Stimulated activated CD8-positive, alpha-beta memory T cell treated with anti-CD3 and anti-CD28 coated beads, Interleukin-4, amount 100 ng/mL, for 1 hour (primary cell): Measurements from ENCODE around the gene B9D2.
"Not testable (repeated sequence)": the region's sequence is repeated elsewhere in the genome, so short reads cannot be mapped to it uniquely, and the experiment has no call there.

Experiments used
- DNase-seq, 2 donors: peaks; one replicate each; pipeline ENCODE4 v3.0.0-alpha.2; 2020; ENCODE audit warnings: low read depth in 2 of 2, low spot score in 1 of 2

Gene B9D2, protein sequence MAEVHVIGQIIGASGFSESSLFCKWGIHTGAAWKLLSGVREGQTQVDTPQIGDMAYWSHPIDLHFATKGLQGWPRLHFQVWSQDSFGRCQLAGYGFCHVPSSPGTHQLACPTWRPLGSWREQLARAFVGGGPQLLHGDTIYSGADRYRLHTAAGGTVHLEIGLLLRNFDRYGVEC

DNA sequence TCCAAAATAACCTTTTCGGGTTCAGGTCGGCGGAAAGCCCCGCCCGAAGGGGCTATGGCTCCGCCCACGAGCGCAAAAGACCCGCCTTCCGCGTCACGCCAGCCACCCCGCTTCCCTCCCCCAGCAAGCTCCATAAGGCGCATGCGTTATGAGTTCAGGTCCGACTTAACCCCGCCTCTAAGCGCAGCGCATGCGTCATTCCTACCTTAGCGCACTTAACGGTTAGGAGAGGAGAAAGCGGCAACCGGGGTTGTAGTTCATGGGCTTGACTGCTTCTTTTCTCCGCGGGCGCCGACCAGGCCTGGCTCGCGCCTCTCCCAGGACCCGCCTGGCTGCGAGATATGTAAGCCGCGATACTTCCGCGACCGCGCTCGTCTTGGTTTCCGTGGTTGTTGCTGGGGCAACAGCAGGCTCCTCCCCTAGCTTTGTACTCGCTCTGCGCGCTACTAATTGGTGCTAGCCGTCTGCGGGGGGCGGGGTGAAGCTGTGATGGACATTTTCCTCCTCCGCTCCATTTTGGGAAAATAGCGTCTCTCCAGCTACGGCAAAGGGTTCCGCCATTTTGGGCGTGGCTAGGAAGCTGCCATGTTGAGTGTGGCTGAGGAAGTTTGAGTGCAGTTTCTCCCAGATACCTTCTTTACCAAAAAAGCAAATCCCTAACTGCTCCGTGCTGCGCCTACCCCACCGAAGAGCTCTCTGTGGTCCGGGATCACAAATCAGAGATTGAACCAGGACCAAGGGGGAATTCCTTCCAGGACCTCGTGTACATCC is at the start of gene B9D2:
Gene B9D2 (minus strand): TSS at position 397 of the 771 bp plus-strand sequence. CDS start 630 bp downstream, outside the sequence.
- peak; percentile 95 for DNase-seq

DNA sequence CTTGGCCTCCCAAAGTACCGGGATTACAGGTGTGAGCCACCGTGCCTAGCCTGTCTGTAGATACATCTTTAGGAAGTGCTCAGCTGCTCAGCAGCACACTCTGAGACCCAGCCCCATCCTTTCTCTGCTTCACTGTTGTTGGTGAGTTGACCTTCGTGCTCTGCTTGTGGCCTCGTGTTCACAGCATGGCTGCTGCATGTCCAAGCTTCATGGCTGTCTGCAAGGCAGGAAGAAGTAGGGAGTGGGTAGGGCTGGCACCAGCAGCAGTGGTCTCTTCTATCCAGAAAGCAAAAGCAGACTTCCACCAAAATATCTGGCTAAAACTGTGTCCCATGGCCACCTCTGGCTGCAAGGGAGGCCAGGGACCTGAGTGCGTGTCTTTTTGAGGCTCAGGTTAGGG is 49.0 kb upstream of the B9D2 start:
- no peak for DNase-seq

DNA sequence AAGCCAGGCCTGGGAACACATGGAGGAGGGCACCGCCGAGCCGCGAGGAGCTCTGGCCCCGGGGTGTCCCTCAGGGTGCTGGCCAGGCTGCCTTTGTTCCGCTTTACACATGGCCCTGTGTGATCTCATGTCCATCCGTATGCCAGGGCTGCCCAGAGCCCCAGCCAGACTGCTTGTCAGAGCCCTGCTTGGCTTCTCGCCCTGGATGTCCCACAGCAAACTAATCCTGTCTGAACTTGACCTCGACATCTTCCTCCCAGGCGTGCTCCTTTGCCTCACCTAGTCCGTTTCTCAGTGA is 48.0 kb upstream of the B9D2 start:
- no peak for DNase-seq

- DNase-seq, result no peak
These were observed 47.4 kb upstream of the B9D2 start for GRCh38 chr19:41411100-41411967.

GRCh38 chr19:41410336-41411054 is 46.5 kb upstream of the B9D2 start:
- no peak for DNase-seq

- DNase-seq, result no peak
These were observed 45.3 kb upstream of the B9D2 start for GRCh38 chr19:41409288-41409687.

DNA sequence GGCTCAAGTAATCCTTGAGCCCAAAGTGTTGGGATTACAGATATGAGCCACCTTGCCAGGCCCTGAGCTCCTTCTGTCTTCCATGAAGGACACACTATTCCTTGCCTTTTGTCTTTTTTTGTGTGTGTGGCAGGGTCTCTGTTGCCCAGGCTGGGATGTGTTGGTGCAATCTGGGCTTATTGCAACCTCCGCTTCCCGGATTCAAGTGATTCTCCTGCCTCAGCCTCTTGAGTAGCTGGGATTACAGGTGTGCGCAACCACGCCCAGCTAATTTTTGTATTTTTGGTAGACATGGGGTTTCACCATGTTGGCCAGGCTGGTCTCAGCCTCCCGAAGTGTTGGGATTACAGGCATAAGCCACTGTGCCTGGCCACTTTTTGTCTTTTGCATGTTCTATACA is 44.9 kb upstream of the B9D2 start:
- not testable (repeated sequence) for DNase-seq

- DNase-seq, result no peak
These were observed 44.3 kb upstream of the B9D2 start for GRCh38 chr19:41408256-41408655.

GRCh38 chr19:41407271-41407670 is 43.3 kb upstream of the B9D2 start:
- no peak for DNase-seq

GRCh38 chr19:41405776-41406175 is 41.8 kb upstream of the B9D2 start:
- DNase-seq, result no peak

DNA sequence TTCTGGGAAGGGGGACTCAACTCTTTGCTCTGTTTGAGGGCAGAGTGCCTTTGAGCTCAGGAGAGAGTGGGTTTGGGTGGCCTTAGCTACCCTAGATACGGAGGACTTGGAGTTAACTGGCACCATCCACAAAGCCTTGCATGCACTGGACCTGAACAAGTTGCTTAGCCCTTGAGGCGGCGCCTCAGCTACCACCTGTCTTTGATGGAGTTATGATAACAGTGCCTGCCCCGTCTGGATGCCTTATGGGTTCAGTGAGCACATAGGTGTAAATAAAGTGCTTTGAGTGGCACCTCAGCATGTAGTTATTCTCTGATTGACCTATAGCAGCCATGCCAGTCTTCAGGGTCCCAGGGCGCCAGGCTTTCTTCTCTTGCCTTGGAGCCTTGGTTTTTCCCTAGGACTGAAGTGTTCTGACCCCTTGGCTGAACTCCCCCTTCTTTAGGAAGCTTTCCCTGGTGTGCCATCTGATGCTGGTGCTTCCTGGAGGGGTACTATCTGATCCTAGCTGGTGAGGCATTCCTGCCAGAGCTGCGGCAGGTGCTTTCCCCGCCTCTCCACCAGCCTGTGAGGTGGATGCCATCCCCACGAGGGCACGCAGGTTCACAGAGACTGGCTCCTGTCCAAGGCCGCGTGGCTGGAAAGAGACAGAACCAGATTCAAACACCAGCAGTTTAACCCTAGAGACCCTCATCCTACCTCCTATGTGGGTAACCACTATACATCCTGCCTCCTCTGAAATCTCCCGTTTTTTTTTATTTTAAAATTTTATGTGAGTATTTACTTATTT is 39.4 kb upstream of the B9D2 start:
- DNase-seq, result no peak

DNA sequence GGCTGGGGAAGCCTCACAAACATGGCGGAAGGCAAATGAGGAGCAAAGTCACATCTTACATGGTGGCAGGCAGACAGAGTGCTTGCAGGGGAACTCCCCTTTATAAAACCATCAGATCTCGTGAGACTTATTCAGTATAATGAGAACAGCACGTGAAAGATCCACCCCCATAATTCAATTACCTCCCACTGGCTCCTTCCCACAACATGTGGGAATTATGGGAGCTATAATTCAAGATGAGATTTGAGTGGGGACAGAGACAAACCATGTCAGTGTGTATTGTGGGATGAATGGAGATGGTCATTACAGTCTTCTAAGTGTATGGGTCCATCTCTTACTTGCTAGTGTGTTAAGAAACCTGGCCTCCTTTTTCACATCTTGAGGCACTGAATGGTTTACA is 38.1 kb upstream of the B9D2 start:
- no peak for DNase-seq

GRCh38 chr19:41401483-41401882 is 37.5 kb upstream of the B9D2 start:
- DNase-seq, result no peak

- DNase-seq, result no peak
These were observed 35.6 kb upstream of the B9D2 start for GRCh38 chr19:41399525-41399924.

- no peak for DNase-seq
These were observed 35.1 kb upstream of the B9D2 start for GRCh38 chr19:41399091-41399490.

DNA sequence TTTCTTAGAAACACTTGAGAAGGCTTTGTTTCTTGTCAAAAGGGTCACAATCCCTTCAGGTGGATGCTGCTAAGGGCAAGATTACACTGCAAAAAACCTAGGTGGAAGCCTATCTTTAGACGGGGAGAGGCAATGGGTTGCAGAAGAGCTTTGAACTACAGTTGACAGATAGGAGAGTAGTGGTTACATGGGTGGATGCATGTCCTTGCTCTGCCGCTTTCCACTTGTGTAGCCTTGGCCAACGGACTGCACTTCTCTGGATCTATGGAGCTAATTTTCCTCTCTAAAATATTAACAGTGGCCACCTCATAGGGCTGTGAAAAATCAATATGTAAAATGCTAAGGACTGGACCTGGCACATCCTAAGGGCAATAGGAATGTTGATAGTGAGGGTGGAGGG is 34.6 kb upstream of the B9D2 start:
- DNase-seq, result no peak

GRCh38 chr19:41398050-41398418 is 34.1 kb upstream of the B9D2 start:
- no peak for DNase-seq

- DNase-seq, result peak; percentile 91 to 98
These were observed 33.4 kb upstream of the B9D2 start, which contains the start of the genes BCKDHA and EXOSC5 for GRCh38 chr19:41397086-41398049. BCKDHA (plus strand) TSS chr19:41397818; CDS start chr19:41397828, 10 bp downstream. EXOSC5 (minus strand) TSS chr19:41397359; CDS start chr19:41397328, 31 bp downstream.

DNA sequence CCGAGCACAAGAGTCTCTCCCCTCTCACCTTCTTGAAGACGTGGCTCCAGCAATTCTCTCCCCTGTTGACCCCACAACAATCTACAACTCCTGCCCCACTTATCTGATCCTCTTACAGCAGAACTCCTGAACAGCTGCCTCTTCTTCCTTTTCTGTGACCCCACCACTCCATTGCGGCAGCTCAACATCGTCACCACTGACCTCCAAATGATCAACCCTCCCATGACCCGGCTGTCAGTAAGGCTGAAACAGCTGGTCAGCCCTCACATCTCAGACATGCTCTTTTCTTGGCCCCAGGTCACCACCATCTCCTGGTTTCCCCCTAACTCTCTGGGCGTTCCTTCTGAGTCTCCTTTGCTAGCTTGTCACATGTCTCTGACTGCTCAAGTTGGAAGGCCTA is 31.4 kb upstream of the B9D2 start:
- DNase-seq, result no peak
